B cell (primary cell): ENCODE data around the gene LYSMD2. TPM values are rescaled to one million over a fixed set of nuclear protein-coding genes. Genes with fewer than 3 reads are reported as not detected.

ENCODE experiments used
- ATAC-seq: fragments of 200-7000 bp; cut with Tn5 transposase; one replicate; pipeline ENCODE4 v1.10.0; 2021; ENCODE audit warnings: low read depth, mild to moderate bottlenecking, moderate number of reproducible peaks, moderate library complexity
- CTCF ChIA-PET: fragments of 350-600 bp; sonication (Branson Sonifier 250); formaldehyde crosslinking; loops from one replicate; lab custom pipeline; 2021; ENCODE audit warnings: antibody characterized with exemption, inconsistent platforms; lab: Charles Lee
- POLR2A ChIA-PET: fragments of 350-600 bp; sonication (Branson Sonifier 250); formaldehyde crosslinking; loops from one replicate; lab custom pipeline; 2021; ENCODE audit warnings: antibody characterized with exemption; lab: Charles Lee
- DNase-seq: peaks from one replicate; pipeline ENCODE4 v3.0.0; 2013
- H2AFZ ChIP-seq: 2 replicates; pipeline ENCODE4 v1.6.1; 2012; ENCODE audit warnings: mild to moderate bottlenecking, low read depth, low read length; ENCODE audit not compliant: insufficient read depth, poor library complexity, severe bottlenecking
- H3K27ac ChIP-seq, 2 donors: 1 replicate in 1 of 2; 2 replicates in 1 of 2; pipeline ENCODE4 v1.5.1; 2012 to 2013; ENCODE audit warnings: low read length in 2 of 2, mild to moderate bottlenecking in 2 of 2, moderate library complexity in 1 of 2
- H3K27me3 ChIP-seq, 4 experiments: fragments of 200-600 bp in 1 of 4; sonication (generic) in 1 of 4; replicated peaks in 1 of 4; 1 replicate in 2 of 4; 2 replicates in 2 of 4; pipeline versions ENCODE4 v1.6.1 to v1.7.0; 2013 to 2016; ENCODE audit warnings: low read length in 3 of 4, mild to moderate bottlenecking in 2 of 4, mixed read lengths in 1 of 4, moderate library complexity in 1 of 4; ENCODE audit not compliant: insufficient read depth in 4 of 4, control insufficient read depth in 3 of 4; ENCODE audit errors: control extremely low read depth in 1 of 4
- H3K36me3 ChIP-seq, 2 experiments: replicated peaks in 1 of 2; 1 replicate in 1 of 2; 2 replicates in 1 of 2; pipeline versions ENCODE4 v1.6.1 to v1.7.1; 2013; ENCODE audit warnings: low read length in 1 of 2; ENCODE audit not compliant: insufficient read depth in 2 of 2, control insufficient read depth in 1 of 2; ENCODE audit errors: control extremely low read depth in 1 of 2, extremely low read depth in 1 of 2
- H3K4me1 ChIP-seq, 2 donors: fragments of 200-600 bp in 1 of 2; sonication (generic) in 1 of 2; 1 replicate in 1 of 2; 2 replicates in 1 of 2; pipeline versions ENCODE4 v1.5.1 to v1.6.1; 2013 to 2017; ENCODE audit warnings: low read length in 2 of 2; ENCODE audit not compliant: control insufficient read depth in 2 of 2, insufficient read depth in 2 of 2
- H3K4me2 ChIP-seq: replicated peaks from 2 replicates; pipeline ENCODE3; 2012; ENCODE audit warnings: mild to moderate bottlenecking, low read depth, low read length; ENCODE audit not compliant: poor library complexity, severe bottlenecking
- H3K4me3 ChIP-seq, 5 experiments: fragments of 200-600 bp in 1 of 5; sonication (generic) in 1 of 5; 1 replicate in 3 of 5; 2 replicates in 2 of 5; pipeline versions ENCODE4 v1.5.1 to v1.7.0; 2011 to 2016; ENCODE audit warnings: low read length in 4 of 5, mild to moderate bottlenecking in 4 of 5, low read depth in 2 of 5, control low read depth in 1 of 5, moderate library complexity in 1 of 5; ENCODE audit not compliant: insufficient read depth in 1 of 5; ENCODE audit errors: control extremely low read depth in 1 of 5, extremely low read depth in 1 of 5
- H3K79me2 ChIP-seq: fragments of 200-600 bp; sonication (generic); one replicate; pipeline ENCODE4 v1.6.0; 2016; ENCODE audit warnings: low read length; ENCODE audit not compliant: control insufficient read depth, insufficient read depth
- H3K9ac ChIP-seq: fragments of 200-600 bp; sonication (generic); 2 replicates; pipeline ENCODE4 v1.6.1; 2017; ENCODE audit warnings: mild to moderate bottlenecking, low read length, moderate library complexity
- H3K9me3 ChIP-seq, 3 donors: one replicate each; pipeline versions ENCODE4 v1.6.1 to v1.7.1; 2013; ENCODE audit warnings: low read length in 2 of 3; ENCODE audit not compliant: control insufficient read depth in 2 of 3, insufficient read depth in 1 of 3; ENCODE audit errors: control extremely low read depth in 1 of 3
- H4K20me1 ChIP-seq: 2 replicates; pipeline ENCODE4 v1.6.0; 2012; ENCODE audit warnings: mild to moderate bottlenecking, low read length; ENCODE audit not compliant: insufficient read depth, control insufficient read depth, poor library complexity, severe bottlenecking
- H3K27ac Mint-ChIP-seq: one replicate; pipeline ENCODE4 v1.8.0; 2021; ENCODE audit warnings: mixed read lengths
- H3K27me3 Mint-ChIP-seq: one replicate; pipeline ENCODE4 v1.8.0; 2021; ENCODE audit warnings: mixed read lengths
- H3K4me1 Mint-ChIP-seq: one replicate; pipeline ENCODE4 v1.8.0; 2021; ENCODE audit warnings: mixed read lengths
- H3K4me3 Mint-ChIP-seq: one replicate; pipeline ENCODE4 v1.8.0; 2021; ENCODE audit warnings: mixed read lengths
- H3K9me3 Mint-ChIP-seq: one replicate; pipeline ENCODE4 v1.8.0; 2022; ENCODE audit warnings: mixed read lengths; ENCODE audit not compliant: insufficient read depth
- EZH2 ChIP-seq: IDR thresholded peaks from 2 replicates; pipeline ENCODE4 v1.6.1; 2012; ENCODE audit warnings: borderline replicate concordance, low read depth, mild to moderate bottlenecking, moderate library complexity, low read length; ENCODE audit not compliant: insufficient read depth, poor library complexity, severe bottlenecking
- WGBS: methylation state at CpG from one replicate; pipeline ENCODE4 v1.1.5; 2013; ENCODE audit warnings: missing lambda C conversion rate; ENCODE audit not compliant: insufficient coverage; 5-methylcytosine and 5-hydroxymethylcytosine counted together
- intact Hi-C: fragments of 100-400 bp; cut with micrococcal nuclease; formaldehyde crosslinking; loops from one replicate; pipeline ENCODE4 v1.10.0; 2022
- polyA plus RNA-seq: library from polyadenylated mRNA; depleted of rRNA; stranded (reverse); fragments of >200 nt; gene quantifications from 2 replicates; pipeline ENCODE4 v1.2.3, GENCODE V29; 2012
- total RNA-seq, 2 donors: library from RNA; stranded (reverse); fragments of 120-200 nt in 1 of 2; gene quantifications; 1 replicate in 1 of 2; 2 replicates in 1 of 2; pipeline versions ENCODE4 v1.2.3 to v1.2.4, GENCODE V29; 2013 to 2022
- TF ChIP-seq, protein P1 (sequence below): fragments of 200-600 bp; IDR thresholded peaks from one replicate; pipeline ENCODE4 v1.8.0; 2022; ENCODE audit warnings: antibody characterized with exemption, mild to moderate bottlenecking

LYSMD2 gene
- total and polyA plus RNA-seq, 2 donors (not counting 1 experiment from before 2014, with no cell fraction given): 31.0 to 48.2 TPM

DNA sequence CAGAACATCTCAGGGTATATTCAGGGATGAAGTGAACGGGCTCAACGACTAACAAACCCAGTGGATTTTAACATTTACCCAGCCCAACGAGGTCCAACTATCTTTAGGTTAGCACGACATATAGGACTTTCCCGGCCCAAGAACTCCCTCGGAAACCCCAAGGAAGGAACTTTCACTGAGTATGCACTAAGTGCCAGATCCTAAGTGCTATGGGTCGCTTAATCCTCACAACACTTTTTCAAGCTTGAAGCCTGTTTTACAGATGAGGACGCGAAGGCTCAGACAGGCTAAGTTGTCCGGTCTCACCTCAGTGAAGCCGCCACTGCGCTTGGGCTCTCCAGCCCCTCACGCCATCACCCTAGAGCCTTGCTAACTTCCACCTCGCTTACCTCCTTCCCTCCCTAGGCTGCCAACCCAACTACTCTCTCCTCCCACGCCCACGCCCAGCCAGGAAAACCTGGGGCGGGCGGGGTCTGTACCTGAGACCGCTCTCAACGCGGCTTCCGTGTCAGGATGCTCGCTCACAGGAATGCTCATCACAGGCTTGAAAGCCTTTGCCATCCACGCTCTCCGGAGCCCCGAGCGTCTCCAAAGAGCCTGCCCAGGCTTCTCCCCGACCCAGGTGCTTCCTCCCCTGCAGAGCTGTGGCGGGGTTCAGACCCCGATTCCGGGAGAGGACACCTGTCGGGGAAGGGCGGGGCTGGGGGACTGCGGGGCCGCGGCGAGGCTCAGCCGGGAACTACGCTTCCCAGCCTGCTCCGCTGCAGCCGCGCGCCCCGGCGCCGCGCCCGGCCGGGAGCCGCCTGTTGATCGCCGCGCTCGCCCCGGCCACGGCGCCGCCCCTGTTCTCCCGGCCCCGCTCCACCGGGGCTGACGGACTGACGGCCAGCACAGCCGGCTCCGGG lies 13.6 kb upstream of the LYSMD2 start, which contains the start of gene TMOD2:
TSS of gene TMOD2 (plus strand) at position 806 of the 905 bp plus-strand sequence. CDS start 14,845 bp downstream, outside the sequence.
- H3K4me3 ChIP-seq: peak within 1 kb of the TSS; percentile 32 to 72 (median 63)
- DNase-seq: peak; percentile 68
- peak; percentile 84 for ATAC-seq
- H3K4me2 ChIP-seq: peak within 1 kb of the TSS; percentile 95
- Mint-ChIP-seq H3K9me3 (no peaks in the 10 kb centered on the region), H3K27me3 (no peaks in the 10 kb centered on the region), H3K27ac (peak within 1 kb of the TSS; percentile 87), H3K4me3 (peak within 1 kb of the TSS; percentile 95), H3K4me1 (peaks cover 43% of the 10 kb centered on the region)
- no peaks in the 10 kb centered on the region for H3K36me3 ChIP-seq
- H3K27ac ChIP-seq: peak within 1 kb of the TSS; percentile 18 to 31
- ChIA-PET CTCF (interaction anchor here (0.7 to 2.8 kb wide), 7 partner anchors 14 to 101 kb away, joined by 3 to 24 read pairs (median 5); partner anchors contain the start of gene LYSMD2), POLR2A (interaction anchor here (2.8 kb wide), 1 partner anchor 14 kb away, joined by 16 read pairs; the partner anchor contains the start of gene LYSMD2)
- H3K9ac ChIP-seq: peak within 1 kb of the TSS; percentile 72
- H3K27me3 ChIP-seq: no peaks in the 10 kb centered on the region
- H3K9me3 ChIP-seq: no peaks in the 10 kb centered on the region
- 10% methylated on average over 65 of the region's 65 CpGs for WGBS
- no peak for TF ChIP-seq EZH2
- TF ChIP-seq, protein P1, sequence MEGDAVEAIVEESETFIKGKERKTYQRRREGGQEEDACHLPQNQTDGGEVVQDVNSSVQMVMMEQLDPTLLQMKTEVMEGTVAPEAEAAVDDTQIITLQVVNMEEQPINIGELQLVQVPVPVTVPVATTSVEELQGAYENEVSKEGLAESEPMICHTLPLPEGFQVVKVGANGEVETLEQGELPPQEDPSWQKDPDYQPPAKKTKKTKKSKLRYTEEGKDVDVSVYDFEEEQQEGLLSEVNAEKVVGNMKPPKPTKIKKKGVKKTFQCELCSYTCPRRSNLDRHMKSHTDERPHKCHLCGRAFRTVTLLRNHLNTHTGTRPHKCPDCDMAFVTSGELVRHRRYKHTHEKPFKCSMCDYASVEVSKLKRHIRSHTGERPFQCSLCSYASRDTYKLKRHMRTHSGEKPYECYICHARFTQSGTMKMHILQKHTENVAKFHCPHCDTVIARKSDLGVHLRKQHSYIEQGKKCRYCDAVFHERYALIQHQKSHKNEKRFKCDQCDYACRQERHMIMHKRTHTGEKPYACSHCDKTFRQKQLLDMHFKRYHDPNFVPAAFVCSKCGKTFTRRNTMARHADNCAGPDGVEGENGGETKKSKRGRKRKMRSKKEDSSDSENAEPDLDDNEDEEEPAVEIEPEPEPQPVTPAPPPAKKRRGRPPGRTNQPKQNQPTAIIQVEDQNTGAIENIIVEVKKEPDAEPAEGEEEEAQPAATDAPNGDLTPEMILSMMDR: no peak
- peaks cover 37% of the 10 kb centered on the region for H3K79me2 ChIP-seq
- intact Hi-C loops: loop anchor here (1.0 kb wide), 2 partner anchors 15 to 19 kb away; no protein-coding TSS in a partner anchor
- H3K4me1 ChIP-seq: peaks cover 14 to 24% of the 10 kb centered on the region in 2 donors
- peak within 1 kb of the TSS; percentile 87 for H2AFZ ChIP-seq
- peaks cover 9% of the 10 kb centered on the region for H4K20me1 ChIP-seq
